ENCODE results near the gene MCOLN2. TPM values are rescaled to one million over a fixed set of nuclear protein-coding genes. Genes with fewer than 3 reads are reported as not detected.

MCOLN2 gene
- total RNA-seq, 1 donor from 2014 or later: 1.6 TPM

DNA sequence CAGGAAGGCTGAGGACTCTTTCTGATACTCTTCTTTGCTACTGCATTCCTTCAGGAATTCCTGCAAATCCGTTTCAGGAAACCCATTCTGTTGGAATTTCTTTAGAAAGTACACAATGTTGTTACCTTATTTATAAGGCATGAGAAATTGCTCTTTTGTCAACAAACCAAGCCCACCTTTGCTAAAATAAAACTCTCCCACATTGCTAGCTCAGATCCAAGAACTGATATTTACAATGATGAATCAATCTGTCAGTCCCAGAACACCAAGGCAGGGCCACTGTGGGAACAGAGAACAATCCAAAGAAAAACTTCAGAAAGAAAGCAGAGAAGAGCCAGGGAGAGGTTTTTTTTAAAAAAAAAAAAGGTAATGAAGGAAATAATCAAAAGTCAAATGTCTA, 67.3 kb downstream of the MCOLN2 start:
- Histone ChIP-seq H3K79me2 (ENCODE audit: insufficient read depth, low read length) (no peaks in the 10 kb centered on the region), H3K36me3 (ENCODE audit: insufficient read depth, low read length) (no peaks in the 10 kb centered on the region), H2AFZ (ENCODE audit: low read depth, low read length) (no peak overlapping the region), H4K20me1 (ENCODE audit: insufficient read depth, low read length) (no peaks in the 10 kb centered on the region), H3K4me1 (ENCODE audit: insufficient read depth, low read length) (no peaks in the 10 kb centered on the region), H3K27ac (ENCODE audit: low read depth, low read length) (no peak overlapping the region), H3K9ac (ENCODE audit: low read length) (no peak overlapping the region), H3K4me2 (ENCODE audit: low read length) (no peak overlapping the region), H3K27me3 (ENCODE audit: insufficient read depth, low read length) (peaks cover 16% of the 10 kb centered on the region), H3K4me3 (ENCODE audit: insufficient read depth, low read depth, low read length) (no peak overlapping the region), H3K9me3 (ENCODE audit: insufficient read depth, low read depth, low read length) (no peaks in the 10 kb centered on the region)
- FAIRE-seq: no peak
- Mint-ChIP-seq H3K4me1 (ENCODE audit: low read depth, unreplicated experiment) (no peaks in the 10 kb centered on the region), H3K36me3 (ENCODE audit: low read depth, unreplicated experiment) (no peaks in the 10 kb centered on the region), H3K9me3 (ENCODE audit: unreplicated experiment) (no peaks in the 10 kb centered on the region), H3K27me3 (ENCODE audit: low read depth, unreplicated experiment) (peaks cover 10% of the 10 kb centered on the region), H3K27ac (ENCODE audit: unreplicated experiment) (no peak overlapping the region), H3K4me3 (ENCODE audit: unreplicated experiment) (no peak overlapping the region)
- DNase-seq (ENCODE audit: low read depth): no peak
- no peak for TF ChIP-seq EZH2 (IDR thresholded peaks at IDR 0.05; ENCODE audit: insufficient read depth, low read length)
- TF ChIP-seq, protein P1, sequence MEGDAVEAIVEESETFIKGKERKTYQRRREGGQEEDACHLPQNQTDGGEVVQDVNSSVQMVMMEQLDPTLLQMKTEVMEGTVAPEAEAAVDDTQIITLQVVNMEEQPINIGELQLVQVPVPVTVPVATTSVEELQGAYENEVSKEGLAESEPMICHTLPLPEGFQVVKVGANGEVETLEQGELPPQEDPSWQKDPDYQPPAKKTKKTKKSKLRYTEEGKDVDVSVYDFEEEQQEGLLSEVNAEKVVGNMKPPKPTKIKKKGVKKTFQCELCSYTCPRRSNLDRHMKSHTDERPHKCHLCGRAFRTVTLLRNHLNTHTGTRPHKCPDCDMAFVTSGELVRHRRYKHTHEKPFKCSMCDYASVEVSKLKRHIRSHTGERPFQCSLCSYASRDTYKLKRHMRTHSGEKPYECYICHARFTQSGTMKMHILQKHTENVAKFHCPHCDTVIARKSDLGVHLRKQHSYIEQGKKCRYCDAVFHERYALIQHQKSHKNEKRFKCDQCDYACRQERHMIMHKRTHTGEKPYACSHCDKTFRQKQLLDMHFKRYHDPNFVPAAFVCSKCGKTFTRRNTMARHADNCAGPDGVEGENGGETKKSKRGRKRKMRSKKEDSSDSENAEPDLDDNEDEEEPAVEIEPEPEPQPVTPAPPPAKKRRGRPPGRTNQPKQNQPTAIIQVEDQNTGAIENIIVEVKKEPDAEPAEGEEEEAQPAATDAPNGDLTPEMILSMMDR (IDR thresholded peaks at IDR 0.05; ENCODE audit: insufficient read depth, low read depth, low read length): no peak

DNA sequence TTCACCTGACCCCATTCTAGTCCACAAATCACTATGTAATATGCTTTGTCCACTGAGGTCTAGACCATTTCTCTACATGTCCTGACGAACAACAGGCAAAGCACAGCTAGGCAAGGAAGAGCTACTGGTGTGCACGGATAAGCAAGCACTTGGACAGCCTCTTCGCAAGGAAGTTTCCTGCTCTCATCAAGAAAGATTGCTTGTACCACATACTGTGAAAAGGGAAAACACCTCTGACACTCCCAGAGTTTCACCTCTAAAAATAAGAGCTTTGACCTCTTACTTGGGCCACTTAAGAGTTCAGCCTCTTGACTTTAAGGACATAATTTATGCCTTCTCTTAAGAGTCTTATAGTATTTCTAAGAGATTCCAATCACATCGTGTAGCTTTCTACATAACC, 67.9 kb downstream of the MCOLN2 start:
- no peak for FAIRE-seq
- no peak overlapping the region for H3K4me2 ChIP-seq (ENCODE audit: low read length)
- Mint-ChIP-seq H3K4me1 (ENCODE audit: low read depth, unreplicated experiment) (no peaks in the 10 kb centered on the region), H3K9me3 (ENCODE audit: unreplicated experiment) (no peaks in the 10 kb centered on the region), H3K36me3 (ENCODE audit: low read depth, unreplicated experiment) (no peaks in the 10 kb centered on the region), H3K27me3 (ENCODE audit: low read depth, unreplicated experiment) (peaks cover 10% of the 10 kb centered on the region), H3K27ac (ENCODE audit: unreplicated experiment) (no peak overlapping the region), H3K4me3 (ENCODE audit: unreplicated experiment) (peak overlapping the region; percentile 27)
- no peak overlapping the region for H3K27ac ChIP-seq (ENCODE audit: low read depth, low read length)
- peaks cover 14% of the 10 kb centered on the region for H3K27me3 ChIP-seq (ENCODE audit: insufficient read depth, low read length)
- no peaks in the 10 kb centered on the region for H3K36me3 ChIP-seq (ENCODE audit: insufficient read depth, low read length)
- no peaks in the 10 kb centered on the region for H4K20me1 ChIP-seq (ENCODE audit: insufficient read depth, low read length)
- H3K9me3 ChIP-seq (ENCODE audit: insufficient read depth, low read depth, low read length): no peaks in the 10 kb centered on the region
- no peak for DNase-seq (ENCODE audit: low read depth)
- H3K4me1 ChIP-seq (ENCODE audit: insufficient read depth, low read length): no peaks in the 10 kb centered on the region
- TF ChIP-seq, protein P1 (IDR thresholded peaks at IDR 0.05; ENCODE audit: insufficient read depth, low read depth, low read length): no peak
- TF ChIP-seq EZH2 (IDR thresholded peaks at IDR 0.05; ENCODE audit: insufficient read depth, low read length): no peak
- no peak overlapping the region for H3K9ac ChIP-seq (ENCODE audit: low read length)
- no peak overlapping the region for H3K4me3 ChIP-seq (ENCODE audit: insufficient read depth, low read depth, low read length)
- H3K79me2 ChIP-seq (ENCODE audit: insufficient read depth, low read length): no peaks in the 10 kb centered on the region
- no peak overlapping the region for H2AFZ ChIP-seq (ENCODE audit: low read depth, low read length)

DNA sequence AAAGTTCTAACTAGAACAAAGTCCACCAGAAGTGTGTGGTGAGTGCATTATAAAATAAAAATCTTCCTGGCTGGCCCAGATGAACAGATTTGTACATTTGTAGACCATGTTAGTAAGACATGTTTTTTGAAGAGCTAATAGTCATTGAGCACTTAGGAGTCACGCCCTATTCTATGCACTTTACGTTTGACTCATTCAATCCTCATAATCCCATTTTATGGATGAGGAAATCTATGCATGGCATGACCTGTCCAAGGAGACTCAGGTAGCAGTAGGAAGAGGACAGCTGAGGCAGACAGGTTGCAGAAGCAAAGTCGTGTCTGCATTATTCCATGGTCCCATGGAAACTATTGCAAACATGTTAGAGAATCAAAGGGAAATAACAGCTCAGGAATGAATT, 73.6 kb downstream of the MCOLN2 start:
- no peak for FAIRE-seq
- Histone ChIP-seq H3K4me2 (ENCODE audit: low read length) (no peak overlapping the region), H2AFZ (ENCODE audit: low read depth, low read length) (no peak overlapping the region)

More for the DNA sequence above, 73.6 kb downstream of the MCOLN2 start:
- H3K9me3 Mint-ChIP-seq (ENCODE audit: unreplicated experiment): no peaks in the 10 kb centered on the region
- no peak for TF ChIP-seq EZH2 (IDR thresholded peaks at IDR 0.05; ENCODE audit: insufficient read depth, low read length)
- TF ChIP-seq, protein P1 (IDR thresholded peaks at IDR 0.05; ENCODE audit: insufficient read depth, low read depth, low read length): no peak
- H3K36me3 Mint-ChIP-seq (ENCODE audit: low read depth, unreplicated experiment): no peaks in the 10 kb centered on the region
- no peaks in the 10 kb centered on the region for H3K27me3 Mint-ChIP-seq (ENCODE audit: low read depth, unreplicated experiment)
- no peaks in the 10 kb centered on the region for H3K79me2 ChIP-seq (ENCODE audit: insufficient read depth, low read length)
- peaks cover 2% of the 10 kb centered on the region for H3K27me3 ChIP-seq (ENCODE audit: insufficient read depth, low read length)
- H3K4me1 ChIP-seq (ENCODE audit: insufficient read depth, low read length): no peaks in the 10 kb centered on the region
- no peak overlapping the region for H3K4me3 Mint-ChIP-seq (ENCODE audit: unreplicated experiment)
- no peaks in the 10 kb centered on the region for H4K20me1 ChIP-seq (ENCODE audit: insufficient read depth, low read length)
- no peak overlapping the region for H3K27ac ChIP-seq (ENCODE audit: low read depth, low read length)
- no peaks in the 10 kb centered on the region for H3K36me3 ChIP-seq (ENCODE audit: insufficient read depth, low read length)
- H3K4me3 ChIP-seq (ENCODE audit: insufficient read depth, low read depth, low read length): no peak overlapping the region
- peaks cover 2% of the 10 kb centered on the region for H3K9me3 ChIP-seq (ENCODE audit: insufficient read depth, low read depth, low read length)
- H3K27ac Mint-ChIP-seq (ENCODE audit: unreplicated experiment): no peak overlapping the region
- no peak overlapping the region for H3K9ac ChIP-seq (ENCODE audit: low read length)
- H3K4me1 Mint-ChIP-seq (ENCODE audit: low read depth, unreplicated experiment): no peaks in the 10 kb centered on the region
- no peak for DNase-seq (ENCODE audit: low read depth)

Data from astrocyte (in vitro differentiated cells and primary cell).